Heart left ventricle (tissue), 13 donors: ENCODE data around the gene GRIP1.

Source experiments
- CTCF ChIP-seq, 12 donors: fragments of 200-600 bp; sonication (generic) in 4 of 12; IDR thresholded peaks; one replicate each; pipeline versions ENCODE4 v1.5.0 to v1.8.0; 2018 to 2022; ENCODE audit warnings: antibody characterized with exemption in 12 of 12, mild to moderate bottlenecking in 5 of 12
- POLR2A ChIP-seq, 2 donors: fragments of 450-650 bp; IDR thresholded peaks; one replicate each; pipeline ENCODE4 v1.6.1; 2017; ENCODE audit warnings: antibody characterized with exemption in 2 of 2, mild to moderate bottlenecking in 2 of 2, moderate library complexity in 2 of 2
- donor health status: ischemic (EF 13 %, LVEDD 7.1; RV severe dilation, severe dysfunction).
- donor health status: DM: no; HTN: yes; CAD: no.
- donor health status: DM: no; HTN: no; CAD: no.
- donor health status: ischemic (EF 25% LVEDD 6.9; RV normal size, moderate dysfunction).
- donor health status: ischemic (EF 25% LVEDD 5.7; RV mildly dilated, moderate dysfunction).
- donor health status: ischemic (EF 35%, LVEDD 5.7; RV mildly dilated, moderate dysfunction).
- donor health status: nonischemic (EF 11% LVEDD 7.7; RV severe dilation, severe dysfunction).
- donor health status: DM: yes; HTN: yes; CAD: no.
- donor health status: PGD.
- donor health status: ischemic (EF 29% LVEDD 5.4; RV normal size, mild dysfunction).
- donor health status: nonischemic (EF 23%, LVEDD 6.1; RV moderate dilation, normal function).

DNA sequence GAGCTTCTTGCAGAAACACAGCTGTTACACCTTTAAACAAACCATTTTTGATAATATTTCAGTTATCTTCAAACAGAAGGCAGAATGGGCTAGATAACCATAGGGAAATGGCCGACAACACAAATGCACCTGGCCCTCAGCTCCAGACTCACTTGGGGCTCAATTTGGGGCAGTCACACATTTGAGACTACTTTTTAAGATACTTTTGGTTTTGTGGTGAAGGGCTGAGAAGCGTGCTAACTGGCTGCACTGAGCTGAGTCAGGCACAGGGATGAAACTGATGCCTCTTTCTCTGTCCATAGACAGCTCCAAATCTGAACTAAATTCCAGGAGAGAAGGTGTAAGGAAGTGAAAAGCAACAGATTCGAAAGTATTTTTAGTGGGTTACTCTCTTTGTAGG, 18.5 kb upstream of the GRIP1 start:
- no peak for TF ChIP-seq CTCF (IDR thresholded peaks at IDR 0.05)
- no peak for TF ChIP-seq POLR2A (IDR thresholded peaks at IDR 0.05)
